Activated CD4-positive, alpha-beta T cell treated with anti-CD3 and anti-CD28 coated beads, Interleukin-10, Interleukin-2, amounts not matched to agents 100 ng/mL and 50 ng/mL, durations not matched to agents 16 hours and 8 hours (primary cell): Measurements from ENCODE around the gene C2orf81.
"Not testable (repeated sequence)": the region's sequence is repeated elsewhere in the genome, so short reads cannot be mapped to it uniquely, and the experiment has no call there.

Experiments used
- DNase-seq: peaks from one replicate; pipeline ENCODE4 v3.0.0-alpha.2; 2020

The C2orf81 gene

GRCh38 chr2:74442483-74443297 lies 21.3 kb upstream of the C2orf81 start:
- DNase-seq: not testable (repeated sequence)

- DNase-seq: no peak
These were observed 20.5 kb upstream of the C2orf81 start, which contains the start of gene RTKN for GRCh38 chr2:74441690-74442482. Gene RTKN, minus strand, starts transcription at chr2:74441937. Its CDS starts 121 bp downstream, at chr2:74441816.

- no peak for DNase-seq
These were observed 19.8 kb upstream of the C2orf81 start for GRCh38 chr2:74441170-74441689.

- peak; percentile 54 for DNase-seq
These were observed 19.2 kb upstream of the C2orf81 start for GRCh38 chr2:74440378-74441169.

- DNase-seq: no peak
These were observed 18.5 kb upstream of the C2orf81 start for GRCh38 chr2:74439803-74440377.

GRCh38 chr2:74439373-74439772 lies 18.0 kb upstream of the C2orf81 start:
- no peak for DNase-seq

GRCh38 chr2:74438248-74438647 lies 16.8 kb upstream of the C2orf81 start:
- DNase-seq: no peak

- no peak for DNase-seq
These were observed 15.7 kb upstream of the C2orf81 start for GRCh38 chr2:74436848-74437695.

- no peak for DNase-seq
These were observed 14.8 kb upstream of the C2orf81 start for GRCh38 chr2:74436111-74436805.

- no peak for DNase-seq
These were observed 9.1 kb upstream of the C2orf81 start for GRCh38 chr2:74430502-74430901.

- DNase-seq: no peak
These were observed 8.3 kb upstream of the C2orf81 start for GRCh38 chr2:74429487-74430451.

GRCh38 chr2:74428675-74429074 lies 7.3 kb upstream of the C2orf81 start:
- DNase-seq: no peak

- DNase-seq: no peak
These were observed 6.1 kb upstream of the C2orf81 start for GRCh38 chr2:74427551-74427950.

- DNase-seq: no peak
These were observed 4.9 kb upstream of the C2orf81 start for GRCh38 chr2:74426181-74426758.

GRCh38 chr2:74425523-74425922 lies 4.1 kb upstream of the C2orf81 start:
- no peak for DNase-seq

GRCh38 chr2:74424995-74425406 lies 3.6 kb upstream of the C2orf81 start:
- no peak for DNase-seq

- no peak for DNase-seq
These were observed 2.9 kb upstream of the C2orf81 start for GRCh38 chr2:74424139-74424992.
